ENCODE measurements around the gene SLC39A3.

Gene SLC39A3

GRCh38 chr19:2690856-2691255, 49.0 kb downstream of the SLC39A3 start:
- Histone ChIP-seq H3K4me1 (ENCODE audit: control insufficient read depth in 1 of 2, insufficient read depth in 2 of 2, low read length in 2 of 2) (no peaks in the 10 kb centered on the region), H3K27ac (ENCODE audit: low read length) (no peak overlapping the region), H3K9me3 (ENCODE audit: control insufficient read depth in 1 of 2, low read length in 2 of 2) (no peaks in the 10 kb centered on the region), H3K36me3 (ENCODE audit: control insufficient read depth in 1 of 2, insufficient read depth in 2 of 2, low read length in 2 of 2) (no peaks in the 10 kb centered on the region), H3K4me3 (ENCODE audit: low read depth in 1 of 2, low read length in 2 of 2) (no peak overlapping the region), H3K27me3 (ENCODE audit: low read depth, low read length) (no peaks in the 10 kb centered on the region)

- Histone ChIP-seq H3K36me3 (ENCODE audit: control insufficient read depth in 1 of 2, insufficient read depth in 2 of 2, low read length in 2 of 2) (no peaks in the 10 kb centered on the region), H3K9me3 (ENCODE audit: control insufficient read depth in 1 of 2, low read length in 2 of 2) (no peaks in the 10 kb centered on the region), H3K4me1 (ENCODE audit: control insufficient read depth in 1 of 2, insufficient read depth in 2 of 2, low read length in 2 of 2) (no peaks in the 10 kb centered on the region), H3K4me3 (ENCODE audit: low read depth in 1 of 2, low read length in 2 of 2) (no peak overlapping the region), H3K27me3 (ENCODE audit: low read depth, low read length) (no peaks in the 10 kb centered on the region), H3K27ac (ENCODE audit: low read length) (no peak overlapping the region)
Measured at GRCh38 chr19:2686360-2686759, 53.5 kb downstream of the SLC39A3 start.

- no peaks in the 10 kb centered on the region for H3K9me3 ChIP-seq (ENCODE audit: control insufficient read depth in 1 of 2, low read length in 2 of 2)
- H3K4me3 ChIP-seq (ENCODE audit: low read depth in 1 of 2, low read length in 2 of 2), result no peak overlapping the region
- no peaks in the 10 kb centered on the region for H3K36me3 ChIP-seq (ENCODE audit: control insufficient read depth in 1 of 2, insufficient read depth in 2 of 2, low read length in 2 of 2)
- H3K27me3 ChIP-seq (ENCODE audit: low read depth, low read length), result no peaks in the 10 kb centered on the region
- no peak overlapping the region for H3K27ac ChIP-seq (ENCODE audit: low read length)
- H3K4me1 ChIP-seq (ENCODE audit: control insufficient read depth in 1 of 2, insufficient read depth in 2 of 2, low read length in 2 of 2), result no peaks in the 10 kb centered on the region
Measured at GRCh38 chr19:2685204-2685704, 54.6 kb downstream of the SLC39A3 start.

DNA sequence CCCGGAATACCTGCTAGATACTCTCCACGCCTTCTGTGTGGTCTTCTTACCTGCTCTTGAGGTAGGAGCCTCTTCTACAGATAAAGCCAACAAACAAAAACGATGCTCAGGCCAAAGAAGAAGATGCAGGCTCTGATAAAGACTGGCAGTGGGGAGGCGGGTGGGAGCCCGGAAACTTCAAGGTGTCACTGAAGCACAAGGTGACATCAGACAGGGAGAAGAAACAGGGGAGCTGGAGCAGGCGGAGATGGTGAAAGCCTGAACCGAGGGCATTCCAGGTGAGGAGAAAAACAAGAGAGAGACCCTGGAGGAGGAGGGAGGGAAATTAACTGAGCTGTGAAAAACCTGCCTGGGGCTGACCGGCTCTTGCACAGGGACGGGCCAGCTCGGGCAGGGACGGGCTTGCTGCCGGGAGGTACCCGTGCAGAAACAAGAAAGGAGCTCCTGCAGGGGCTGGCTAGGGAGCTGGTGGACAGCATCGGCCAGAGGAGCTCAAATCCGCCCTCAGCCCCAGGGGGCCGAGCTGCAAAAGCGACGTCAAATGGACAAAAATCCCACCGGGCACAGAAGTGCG, 56.3 kb downstream of the SLC39A3 start:
- H3K4me3 ChIP-seq (ENCODE audit: low read depth in 1 of 2, low read length in 2 of 2), result no peak overlapping the region
- no peaks in the 10 kb centered on the region for H3K4me1 ChIP-seq (ENCODE audit: control insufficient read depth in 1 of 2, insufficient read depth in 2 of 2, low read length in 2 of 2)
- no peaks in the 10 kb centered on the region for H3K9me3 ChIP-seq (ENCODE audit: control insufficient read depth in 1 of 2, low read length in 2 of 2)
- no peaks in the 10 kb centered on the region for H3K36me3 ChIP-seq (ENCODE audit: control insufficient read depth in 1 of 2, insufficient read depth in 2 of 2, low read length in 2 of 2)
- H3K27me3 ChIP-seq (ENCODE audit: low read depth, low read length), result no peaks in the 10 kb centered on the region
- no peak overlapping the region for H3K27ac ChIP-seq (ENCODE audit: low read length)

Measured in muscle layer of duodenum (tissue), 2 donors.